Mononuclear cell (primary cell): ENCODE results near the gene LRIG3. TPM values are rescaled to one million over a fixed set of nuclear protein-coding genes. Genes with fewer than 3 reads are reported as not detected.
"Not testable (repeated sequence)": the region's sequence is repeated elsewhere in the genome, so short reads cannot be mapped to it uniquely, and the experiment has no call there.

Experiments used
- H3K27me3 ChIP-seq: 2 replicates; pipeline ENCODE4 v1.6.0; 2011; ENCODE audit warnings: low read length, control low read depth; ENCODE audit not compliant: insufficient read depth
- H3K4me1 ChIP-seq: 2 replicates; pipeline ENCODE4 v1.5.1; 2011; ENCODE audit warnings: mild to moderate bottlenecking, low read length, control low read depth; ENCODE audit not compliant: insufficient read depth
- H3K4me3 ChIP-seq: 2 replicates; pipeline ENCODE4 v1.5.1; 2011; ENCODE audit warnings: mild to moderate bottlenecking, low read length, moderate library complexity
- H3K9me3 ChIP-seq: 2 replicates; pipeline ENCODE4 v1.5.1; 2011; ENCODE audit warnings: low read depth, mild to moderate bottlenecking, control low read depth, low read length
- total RNA-seq: library from RNA; depleted of rRNA; stranded (reverse); fragments of >200 nt; gene quantifications from one replicate; pipeline ENCODE4 v1.2.3, GENCODE V29; 2012

The LRIG3 gene
- total RNA-seq, 1 donor: not detected

DNA sequence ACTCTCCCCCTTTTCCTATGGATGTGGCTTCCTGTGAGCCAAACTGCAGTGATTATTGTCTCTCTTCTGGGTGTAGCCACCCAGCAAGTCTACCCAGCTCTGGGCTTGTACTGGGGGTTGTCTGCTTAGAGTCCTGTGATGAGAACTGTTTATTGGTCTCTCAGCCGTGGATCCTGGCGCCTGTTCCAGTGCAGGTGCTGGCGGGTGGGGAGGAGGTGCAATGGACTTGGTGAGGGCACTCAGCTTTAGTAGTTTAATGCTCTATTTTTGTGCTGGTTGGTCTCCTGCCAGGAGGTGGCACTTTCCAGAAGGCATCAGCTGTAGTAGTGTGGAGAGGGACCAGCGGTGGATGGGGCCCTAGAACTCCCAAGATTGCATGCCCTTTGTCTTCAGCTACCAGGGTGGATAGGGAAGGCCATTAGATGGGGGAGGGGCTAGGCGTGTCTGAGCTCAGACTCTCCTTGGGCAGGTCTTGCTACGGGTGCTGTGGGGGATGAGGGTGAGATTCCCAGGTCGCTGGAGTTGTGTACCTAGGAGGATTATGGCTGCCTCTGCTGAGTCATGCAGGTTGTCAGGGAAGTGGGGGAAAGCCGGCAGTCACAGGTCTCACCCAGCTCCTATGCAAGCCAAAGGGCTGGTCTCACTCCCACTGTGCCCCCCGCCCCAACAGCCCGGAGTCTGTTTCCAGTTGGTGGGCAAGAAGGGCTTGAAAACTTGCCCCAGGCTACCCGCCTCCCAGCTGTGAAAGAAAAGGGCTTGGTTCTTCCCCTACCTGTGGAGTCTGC, 29.8 kb upstream of the LRIG3 start:
- not testable (repeated sequence) for H3K4me1 ChIP-seq, H3K4me3 ChIP-seq, H3K9me3 ChIP-seq, H3K27me3 ChIP-seq

- Histone ChIP-seq H3K4me3 (no peak overlapping the region), H3K9me3 (no peaks in the 10 kb centered on the region), H3K4me1 (no peaks in the 10 kb centered on the region), H3K27me3 (no peaks in the 10 kb centered on the region)
Measured at GRCh38 chr12:58943079-58943478, 22.8 kb upstream of the LRIG3 start.

DNA sequence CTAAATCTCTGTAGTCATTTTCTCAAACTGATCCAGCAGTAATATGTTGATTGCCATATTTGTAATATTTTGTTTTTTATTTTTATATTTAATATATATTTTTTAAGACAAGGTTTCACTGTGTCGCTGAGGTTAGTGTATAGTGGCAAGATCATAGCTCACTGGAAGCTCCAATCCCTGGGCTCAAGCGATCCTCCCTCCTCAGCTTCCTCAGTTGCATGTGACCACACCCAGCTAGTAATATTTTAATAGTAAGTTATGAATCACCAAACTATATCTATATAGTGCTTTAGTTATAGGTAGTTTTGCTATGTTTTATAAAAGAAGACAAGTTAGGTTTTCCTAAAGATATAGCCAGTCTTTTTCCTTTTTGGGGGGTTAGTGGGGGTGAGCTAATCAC, 22.0 kb upstream of the LRIG3 start:
- Histone ChIP-seq H3K4me3 (no peak overlapping the region), H3K27me3 (no peaks in the 10 kb centered on the region), H3K9me3 (no peaks in the 10 kb centered on the region)

GRCh38 chr12:58939399-58940100, 19.2 kb upstream of the LRIG3 start:
- Histone ChIP-seq H3K27me3 (no peaks in the 10 kb centered on the region), H3K4me1 (no peaks in the 10 kb centered on the region), H3K4me3 (no peak overlapping the region), H3K9me3 (no peaks in the 10 kb centered on the region)

More for the DNA sequence above, 22.0 kb upstream of the LRIG3 start:
- no peaks in the 10 kb centered on the region for H3K4me1 ChIP-seq

DNA sequence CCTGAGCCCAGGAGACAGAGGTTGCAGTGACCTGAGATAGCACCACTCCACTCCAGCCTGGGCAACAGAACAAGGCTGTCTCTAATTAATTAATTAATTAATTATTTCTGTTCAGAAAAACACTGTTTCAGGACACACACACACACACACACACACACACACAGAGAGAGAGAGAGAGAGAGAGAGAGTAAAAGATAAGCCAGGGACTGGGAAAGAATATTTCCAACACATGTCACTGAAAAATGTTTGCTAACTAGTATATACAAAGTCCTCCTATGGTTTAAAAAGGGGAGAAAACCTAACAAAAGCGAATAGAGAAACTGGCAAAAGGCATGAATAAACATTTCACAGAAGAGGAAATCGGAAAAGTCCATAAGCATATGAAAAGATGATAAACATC, 18.1 kb upstream of the LRIG3 start:
- Histone ChIP-seq H3K27me3 (no peaks in the 10 kb centered on the region), H3K9me3 (no peaks in the 10 kb centered on the region), H3K4me1 (no peaks in the 10 kb centered on the region), H3K4me3 (no peak overlapping the region)

DNA sequence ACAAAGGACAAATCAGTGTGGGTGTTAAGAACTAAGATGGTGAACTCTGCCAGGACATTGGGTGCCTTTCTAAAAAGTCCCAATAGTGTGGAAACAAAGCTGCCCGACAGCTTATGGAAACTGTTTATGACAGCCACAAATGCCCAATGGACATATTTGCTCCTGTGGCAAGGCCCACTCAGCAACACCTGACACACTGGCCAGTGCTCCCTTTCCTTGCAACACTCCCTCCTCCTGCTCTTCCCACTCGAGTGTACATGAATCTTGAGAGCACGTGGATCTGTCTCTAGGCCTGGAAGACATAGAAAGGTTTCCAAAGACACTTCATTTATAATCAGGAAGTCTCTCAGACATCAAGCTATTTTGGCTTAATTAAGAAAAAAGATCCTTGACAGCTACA, 14.2 kb upstream of the LRIG3 start:
- no peaks in the 10 kb centered on the region for H3K9me3 ChIP-seq

GRCh38 chr12:58932806-58933681, 12.7 kb upstream of the LRIG3 start:
- Histone ChIP-seq H3K27me3 (no peaks in the 10 kb centered on the region), H3K9me3 (no peaks in the 10 kb centered on the region), H3K4me3 (no peak overlapping the region), H3K4me1 (no peaks in the 10 kb centered on the region)

More for the DNA sequence above, 14.2 kb upstream of the LRIG3 start:
- Histone ChIP-seq H3K27me3 (no peaks in the 10 kb centered on the region), H3K4me3 (no peak overlapping the region), H3K4me1 (no peaks in the 10 kb centered on the region)

GRCh38 chr12:58931518-58931917, 11.2 kb upstream of the LRIG3 start:
- Histone ChIP-seq H3K4me1 (no peaks in the 10 kb centered on the region), H3K4me3 (no peak overlapping the region), H3K9me3 (no peaks in the 10 kb centered on the region), H3K27me3 (no peaks in the 10 kb centered on the region)

DNA sequence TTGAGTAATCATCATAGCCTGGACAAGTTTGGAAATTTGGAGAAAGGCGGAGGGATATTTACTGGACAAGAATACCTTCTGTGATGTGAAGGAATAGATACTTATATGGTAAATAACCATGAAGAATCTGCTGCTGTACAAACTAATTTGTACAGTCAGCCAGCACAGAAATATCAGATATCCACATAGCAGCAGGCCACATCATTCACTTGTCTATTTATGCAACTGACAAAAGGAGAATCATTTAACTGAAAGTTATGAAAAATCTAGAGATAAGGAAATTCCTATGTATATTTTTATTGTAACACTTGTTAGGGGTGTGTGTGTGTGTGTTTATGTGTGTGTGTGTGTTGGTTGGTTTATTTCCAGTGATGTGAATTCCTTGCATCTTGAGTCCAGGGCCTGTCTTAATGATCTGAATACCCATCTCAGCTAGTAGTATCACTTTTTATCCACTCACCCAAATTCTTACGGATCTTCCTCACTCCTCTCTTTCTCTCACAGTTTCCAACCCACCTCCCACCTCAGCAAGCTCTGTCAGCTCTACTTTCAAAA, 10.5 kb upstream of the LRIG3 start:
- Histone ChIP-seq H3K4me3 (no peak overlapping the region), H3K27me3 (no peaks in the 10 kb centered on the region), H3K9me3 (no peaks in the 10 kb centered on the region), H3K4me1 (no peaks in the 10 kb centered on the region)

- Histone ChIP-seq H3K27me3 (no peaks in the 10 kb centered on the region), H3K9me3 (no peaks in the 10 kb centered on the region), H3K4me1 (no peaks in the 10 kb centered on the region), H3K4me3 (no peak overlapping the region)
Measured at GRCh38 chr12:58927120-58927519, 6.8 kb upstream of the LRIG3 start.

DNA sequence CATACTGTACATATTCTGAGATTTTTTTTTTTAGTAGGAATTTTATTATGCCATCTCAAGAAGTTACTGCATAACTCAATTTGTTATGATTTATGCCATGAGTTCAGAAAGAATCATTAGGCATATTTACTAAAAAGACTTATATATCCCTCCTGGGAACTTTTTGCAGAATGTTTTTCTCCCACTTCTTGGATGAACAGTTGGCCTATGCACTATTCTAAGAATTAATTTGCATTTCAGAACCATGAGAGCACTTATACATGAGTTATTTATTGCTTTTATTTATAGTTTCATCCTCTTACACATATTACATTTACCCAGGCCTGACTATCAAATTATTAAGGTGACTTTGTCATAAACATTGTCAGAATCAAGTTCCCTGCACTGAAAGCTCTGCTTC, 6.3 kb upstream of the LRIG3 start:
- Histone ChIP-seq H3K4me1 (no peaks in the 10 kb centered on the region), H3K4me3 (no peak overlapping the region), H3K27me3 (peaks cover 2% of the 10 kb centered on the region), H3K9me3 (no peaks in the 10 kb centered on the region)

GRCh38 chr12:58925751-58926150, 5.4 kb upstream of the LRIG3 start:
- H3K9me3 ChIP-seq: no peaks in the 10 kb centered on the region
- no peak overlapping the region for H3K4me3 ChIP-seq
- peaks cover 10% of the 10 kb centered on the region for H3K27me3 ChIP-seq
- no peaks in the 10 kb centered on the region for H3K4me1 ChIP-seq

DNA sequence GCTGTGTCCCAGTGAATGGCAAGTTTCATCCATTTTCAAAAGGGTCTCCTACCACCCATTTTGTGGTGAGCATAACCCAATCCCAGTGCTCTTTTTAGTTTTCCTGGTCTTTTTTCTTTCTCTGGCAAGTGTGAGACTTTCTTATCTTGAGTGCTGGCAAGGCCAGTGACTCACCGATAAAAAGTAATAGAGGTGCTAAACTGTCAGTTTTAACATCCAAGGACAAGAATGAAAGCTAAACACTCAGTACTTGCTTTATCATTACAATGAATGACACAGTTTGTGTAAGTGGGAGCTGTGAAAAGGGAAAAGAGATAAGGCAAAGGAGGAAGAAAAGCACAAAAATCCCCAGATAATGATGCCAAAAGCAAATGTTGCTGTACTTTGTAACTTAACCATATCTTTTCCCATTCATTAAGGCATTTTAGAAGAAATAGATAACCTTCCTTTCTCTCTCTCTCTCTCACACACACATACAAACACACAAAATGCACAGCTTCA, 4.9 kb upstream of the LRIG3 start:
- H3K27me3 ChIP-seq: peaks cover 14% of the 10 kb centered on the region
- H3K4me1 ChIP-seq: peaks cover 4% of the 10 kb centered on the region
- no peak overlapping the region for H3K4me3 ChIP-seq
- no peaks in the 10 kb centered on the region for H3K9me3 ChIP-seq

DNA sequence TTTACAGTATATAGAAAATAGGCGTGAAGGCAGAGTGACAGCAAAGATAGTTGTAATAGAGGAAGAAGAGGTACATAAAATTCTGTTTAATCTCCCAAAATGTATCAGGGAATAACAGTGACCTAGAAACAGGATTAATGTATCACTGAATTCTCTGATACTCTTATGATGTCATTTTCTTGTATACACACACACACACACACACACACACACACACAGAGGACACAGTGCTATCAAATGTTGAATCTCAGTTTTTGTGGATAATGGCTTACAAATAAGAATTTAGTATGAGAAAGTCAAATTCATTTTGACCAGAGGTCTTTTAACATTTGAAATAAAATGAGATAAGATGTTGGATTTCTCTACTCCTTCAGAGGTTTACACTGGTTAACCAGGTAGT, 4.3 kb upstream of the LRIG3 start:
- H3K9me3 ChIP-seq: no peaks in the 10 kb centered on the region
- H3K4me1 ChIP-seq: peaks cover 4% of the 10 kb centered on the region
- H3K27me3 ChIP-seq: peaks cover 16% of the 10 kb centered on the region
- H3K4me3 ChIP-seq: no peak overlapping the region

GRCh38 chr12:58923781-58924180, 3.5 kb upstream of the LRIG3 start:
- peaks cover 4% of the 10 kb centered on the region for H3K4me1 ChIP-seq
- no peaks in the 10 kb centered on the region for H3K9me3 ChIP-seq
- H3K27me3 ChIP-seq: peaks cover 25% of the 10 kb centered on the region
- H3K4me3 ChIP-seq: no peak overlapping the region
